H1 (cell line): Measurements from ENCODE around the gene PEPD. TPM values are rescaled to one million over a fixed set of nuclear protein-coding genes. Genes with fewer than 3 reads are reported as not detected.

Experiments used
- CTCF ChIA-PET: fragments of 300-600 bp; sonication (Branson Sonifier 250); formaldehyde crosslinking; loops from one replicate; lab custom pipeline; 2021; ENCODE audit not compliant: partially characterized antibody; lab: Charles Lee
- POLR2A ChIA-PET: fragments of 300-600 bp; sonication (Branson Sonifier 250); formaldehyde crosslinking; loops from one replicate; lab custom pipeline; 2021; ENCODE audit warnings: inconsistent platforms; ENCODE audit not compliant: partially characterized antibody; lab: Charles Lee
- DNase-seq, 2 experiments: peaks; one replicate each; pipeline versions ENCODE4 v3.0.0 to v3.0.0-alpha.2; 2010 to 2022; ENCODE audit warnings: low spot score in 2 of 2, low read depth in 1 of 2, mixed read lengths in 1 of 2
- FAIRE-seq: peaks from 2 replicates; lab custom pipeline; 2011; peaks lifted over from hg19 to GRCh38; lab: Jason Lieb, UNC
- H2AFZ ChIP-seq: 2 replicates; pipeline ENCODE4 v1.8.1; 2012; ENCODE audit warnings: low read length, inconsistent platforms
- H2AK5ac ChIP-seq: 2 replicates; pipeline ENCODE4 v1.6.1; 2013; ENCODE audit warnings: low read depth, low read length
- H2BK120ac ChIP-seq: replicated peaks from 2 replicates; pipeline ENCODE3; 2013; ENCODE audit warnings: low read depth, low read length, inconsistent platforms
- H2BK12ac ChIP-seq: 2 replicates; pipeline ENCODE4 v1.6.1; 2013; ENCODE audit warnings: low read depth, low read length
- H2BK15ac ChIP-seq: 2 replicates; pipeline ENCODE4 v1.6.1; 2013; ENCODE audit warnings: low read length
- H2BK20ac ChIP-seq: 2 replicates; pipeline ENCODE4 v1.6.1; 2013; ENCODE audit warnings: low read length
- H2BK5ac ChIP-seq: 2 replicates; pipeline ENCODE4 v1.6.1; 2013; ENCODE audit warnings: low read depth, low read length
- H3K14ac ChIP-seq: 2 replicates; pipeline ENCODE4 v1.6.1; 2013; ENCODE audit warnings: inconsistent platforms; ENCODE audit not compliant: insufficient read length
- H3K18ac ChIP-seq: 2 replicates; pipeline ENCODE4 v1.6.1; 2013; ENCODE audit warnings: low read length; ENCODE audit errors: extremely low read depth
- H3K23ac ChIP-seq: 2 replicates; pipeline ENCODE4 v1.6.1; 2013; ENCODE audit warnings: inconsistent platforms; ENCODE audit not compliant: insufficient read length
- H3K23me2 ChIP-seq: 2 replicates; pipeline ENCODE4 v1.6.1; 2013; ENCODE audit warnings: low read depth, low read length
- H3K27ac ChIP-seq: 2 replicates; pipeline ENCODE4 v1.6.1; 2011; ENCODE audit warnings: low read depth, low read length, inconsistent platforms
- H3K27me3 ChIP-seq, 4 experiments: replicated peaks in 1 of 4; 1 replicate in 1 of 4; 2 replicates in 3 of 4; pipeline versions ENCODE4 v1.6.1 to v1.8.1; 2011 to 2013; ENCODE audit warnings: low read length in 3 of 4, mild to moderate bottlenecking in 3 of 4, inconsistent platforms in 2 of 4, mixed read lengths in 2 of 4, moderate library complexity in 1 of 4; ENCODE audit not compliant: control insufficient read depth in 3 of 4, insufficient read depth in 3 of 4; ENCODE audit errors: extremely low read depth in 1 of 4
- H3K36me3 ChIP-seq, 4 experiments: 2 replicates each; pipeline versions ENCODE4 v1.6.1 to v1.8.1; 2011 to 2013; ENCODE audit warnings: mild to moderate bottlenecking in 4 of 4, low read length in 3 of 4, moderate library complexity in 2 of 4, control low read depth in 1 of 4, inconsistent platforms in 1 of 4; ENCODE audit not compliant: insufficient read depth in 4 of 4, control insufficient read depth in 2 of 4
- H3K4ac ChIP-seq: replicated peaks from 2 replicates; pipeline ENCODE3; 2013; ENCODE audit warnings: low read length, low read depth, mixed read lengths, inconsistent platforms; ENCODE audit not compliant: insufficient read length
- H3K4me1 ChIP-seq, 4 experiments: replicated peaks in 1 of 4; 1 replicate in 1 of 4; 2 replicates in 3 of 4; pipeline versions ENCODE4 v1.6.1 to v1.8.1; 2011 to 2013; ENCODE audit warnings: low read length in 3 of 4, inconsistent platforms in 2 of 4, mixed read lengths in 1 of 4; ENCODE audit not compliant: insufficient read depth in 4 of 4, control insufficient read depth in 3 of 4
- H3K4me2 ChIP-seq, 2 experiments: 2 replicates each; pipeline versions ENCODE4 v1.6.1 to v1.8.1; 2011 to 2013; ENCODE audit warnings: low read depth in 2 of 2, low read length in 2 of 2, control low read depth in 1 of 2, inconsistent platforms in 1 of 2, mild to moderate bottlenecking in 1 of 2; ENCODE audit not compliant: insufficient read depth in 1 of 2
- H3K4me3 ChIP-seq, 4 experiments: fragments of 200-600, 300-600 bp in 1 of 4; sonication (generic), shearing (Covaris generic), sonication (Bioruptor Twin) in 1 of 4; 2 replicates each; pipeline versions ENCODE4 v1.5.1 to v1.8.1; 2011 to 2016; ENCODE audit warnings: low read length in 4 of 4, low read depth in 3 of 4, control low read depth in 2 of 4, inconsistent platforms in 2 of 4, mild to moderate bottlenecking in 2 of 4, mixed read lengths in 1 of 4, moderate library complexity in 1 of 4; ENCODE audit not compliant: insufficient read depth in 2 of 4; ENCODE audit errors: extremely low read depth in 1 of 4
- H3K56ac ChIP-seq: replicated peaks from 2 replicates; pipeline ENCODE3; 2013; ENCODE audit warnings: low read depth, mild to moderate bottlenecking, mixed read lengths, low read length, inconsistent platforms; ENCODE audit not compliant: insufficient read length
- H3K79me1 ChIP-seq: 2 replicates; pipeline ENCODE4 v1.6.1; 2013; ENCODE audit warnings: low read depth, low read length, control low read depth
- H3K79me2 ChIP-seq, 2 experiments: 2 replicates each; pipeline versions ENCODE4 v1.6.1 to v1.8.1; 2012 to 2013; ENCODE audit warnings: low read length in 2 of 2, mild to moderate bottlenecking in 2 of 2, inconsistent platforms in 1 of 2; ENCODE audit not compliant: insufficient read depth in 2 of 2, control insufficient read depth in 1 of 2
- H3K9ac ChIP-seq, 4 experiments: replicated peaks in 1 of 4; 1 replicate in 1 of 4; 2 replicates in 3 of 4; pipeline versions ENCODE4 v1.6.1 to v1.8.1; 2011 to 2013; ENCODE audit warnings: low read depth in 3 of 4, low read length in 3 of 4, control low read depth in 2 of 4, mild to moderate bottlenecking in 2 of 4, moderate library complexity in 2 of 4, inconsistent platforms in 1 of 4; ENCODE audit errors: extremely low read depth in 1 of 4
- H3K9me3 ChIP-seq, 2 experiments: 2 replicates each; pipeline versions ENCODE4 v1.6.1 to v1.8.1; 2012 to 2013; ENCODE audit warnings: mild to moderate bottlenecking in 2 of 2, moderate library complexity in 2 of 2, control low read depth in 1 of 2, inconsistent platforms in 1 of 2, low read depth in 1 of 2, low read length in 1 of 2, mixed read lengths in 1 of 2; ENCODE audit not compliant: insufficient read depth in 2 of 2
- H4K20me1 ChIP-seq, 2 experiments: replicated peaks in 1 of 2; 2 replicates each; pipeline versions ENCODE3 to v1.8.1; 2011 to 2013; ENCODE audit warnings: inconsistent platforms in 2 of 2, low read length in 2 of 2, mild to moderate bottlenecking in 1 of 2; ENCODE audit not compliant: insufficient read depth in 2 of 2, control insufficient read depth in 1 of 2
- H4K5ac ChIP-seq: 2 replicates; pipeline ENCODE4 v1.6.1; 2013; ENCODE audit warnings: low read length, low read depth, mixed read lengths, inconsistent platforms; ENCODE audit not compliant: insufficient read length
- H4K8ac ChIP-seq: 2 replicates; pipeline ENCODE4 v1.8.0; 2013; ENCODE audit warnings: mild to moderate bottlenecking, moderate library complexity, low read length, inconsistent platforms; ENCODE audit not compliant: insufficient read depth; ENCODE audit errors: extremely low read depth
- H4K91ac ChIP-seq: replicated peaks from 2 replicates; pipeline ENCODE3; 2013; ENCODE audit warnings: low read length, mixed read lengths, inconsistent platforms; ENCODE audit not compliant: insufficient read length
- BRCA1 ChIP-seq: IDR thresholded peaks from 2 replicates; pipeline ENCODE4 v1.6.1; 2012; ENCODE audit warnings: low read depth, low read length, improper control_type of control experiment
- CREB1 ChIP-seq: IDR thresholded peaks from 2 replicates; pipeline ENCODE4 v1.6.1; 2012; ENCODE audit warnings: inconsistent platforms
- HDAC2 ChIP-seq, 2 experiments: fragments of 300-600 bp in 1 of 2; sonication (generic) in 1 of 2; IDR thresholded peaks; 2 replicates each; pipeline ENCODE4 v1.6.1; 2011 to 2012; ENCODE audit warnings: low read depth in 2 of 2, low read length in 2 of 2, mild to moderate bottlenecking in 2 of 2, moderate library complexity in 2 of 2, borderline replicate concordance in 1 of 2, inconsistent platforms in 1 of 2
- JUN ChIP-seq: IDR thresholded peaks from 2 replicates; pipeline ENCODE4 v1.6.1; 2011; ENCODE audit warnings: low read depth, mild to moderate bottlenecking, improper control_type of control experiment, low read length
- KDM5A ChIP-seq: fragments of 200-600 bp; IDR thresholded peaks from 2 replicates; pipeline ENCODE4 v1.7.1; 2012; ENCODE audit warnings: mild to moderate bottlenecking, low read length, inconsistent platforms, mixed read lengths
- MAFK ChIP-seq: IDR thresholded peaks from 2 replicates; pipeline ENCODE4 v1.6.1; 2012; ENCODE audit warnings: low read depth, mild to moderate bottlenecking, improper control_type of control experiment, low read length
- RBBP5 ChIP-seq: IDR thresholded peaks from 2 replicates; pipeline ENCODE4 v1.7.1; 2012; ENCODE audit warnings: low read depth, mild to moderate bottlenecking, inconsistent platforms, low read length, moderate library complexity, borderline replicate concordance
- SIN3A ChIP-seq, 2 experiments: IDR thresholded peaks in 1 of 2; conservative IDR thresholded peaks in 1 of 2; 2 replicates each; pipeline ENCODE4 v1.6.1; 2011 to 2012; ENCODE audit warnings: low read length in 2 of 2, improper control_type of control experiment in 1 of 2, low read depth in 1 of 2, mild to moderate bottlenecking in 1 of 2
- SP2 ChIP-seq: IDR thresholded peaks from 2 replicates; pipeline ENCODE4 v1.6.1; 2012; ENCODE audit warnings: mild to moderate bottlenecking, low read length, inconsistent platforms
- SP4 ChIP-seq: IDR thresholded peaks from 2 replicates; pipeline ENCODE4 v1.6.1; 2012; ENCODE audit warnings: low read length, inconsistent platforms
- TAF1 ChIP-seq: IDR thresholded peaks from 2 replicates; pipeline ENCODE4 v1.6.1; 2011; ENCODE audit warnings: mild to moderate bottlenecking, low read depth, low read length
- TEAD4 ChIP-seq: IDR thresholded peaks from 2 replicates; pipeline ENCODE4 v1.6.1; 2012; ENCODE audit warnings: low read depth, low read length, inconsistent platforms, mixed read lengths
- WGBS, 2 experiments: shearing (Covaris generic) in 1 of 2; methylation state at CpG; one replicate each; pipeline versions ENCODE4 v1.1.6 to v1.1.7; 2013 to 2015; ENCODE audit warnings: low lambda C conversion rate in 2 of 2, mixed read lengths in 2 of 2, inconsistent platforms in 1 of 2, low coverage in 1 of 2, missing lambda C conversion rate in 1 of 2; ENCODE audit not compliant: insufficient replicate concordance in 2 of 2, insufficient coverage in 1 of 2, insufficient read length in 1 of 2; ENCODE audit errors: extremely low coverage in 1 of 2, missing lambda C conversion rate in 1 of 2; 5-methylcytosine and 5-hydroxymethylcytosine counted together
- polyA plus RNA-seq, 7 experiments: library from polyadenylated mRNA; depleted of rRNA in 3 of 7; stranded (reverse) in 5 of 7; unstranded in 2 of 7; fragments of >200 nt in 5 of 7; fragments of 200-250 nt in 2 of 7; gene quantifications; 1 replicate in 5 of 7; 2 replicates in 1 of 7; 4 replicates in 1 of 7; pipeline versions ENCODE4 v1.2.1 to v1.2.3, GENCODE V29; 2011 to 2013; ENCODE audit warnings: missing spikeins in 2 of 7, mixed read lengths in 2 of 7
- total RNA-seq: library from RNA; stranded (reverse); fragmentation: NEBNext Ultra II Directional; extraction: Animal tissue kit (Norgen Biotek cat#: 25700); gene quantifications from 2 replicates; pipeline ENCODE4 v1.2.1, GENCODE V29; 2021

Gene PEPD
- total and polyA plus RNA-seq, 2 of the 8 experiments (the other 6 are each of a cell fraction or from before 2014, with no cell fraction given): 84.1 to 178 TPM

- Histone ChIP-seq H4K20me1 (peaks cover 6 to 23% of the 10 kb centered on the region in 2 experiments), H3K4me2 (no peak overlapping the region), H4K91ac (no peak overlapping the region), H3K14ac (no peak overlapping the region), H2BK20ac (no peak overlapping the region), H2BK120ac (no peak overlapping the region), H2BK5ac (no peak overlapping the region), H3K9me3 (no peaks in the 10 kb centered on the region), H3K4me1 (peaks cover 0 to 12% (median 4%) of the 10 kb centered on the region in 4 experiments; a peak in 4 of 7 replicates), H2BK12ac (no peak overlapping the region), H2AK5ac (no peak overlapping the region), H3K23me2 (no peaks in the 10 kb centered on the region), H2BK15ac (no peak overlapping the region), H3K79me1 (0 out of 2 replicates have a peak, but pooled peaks cover 3% of the 10 kb centered on the region), H4K5ac (no peak overlapping the region), H3K79me2 (no peaks in the 10 kb centered on the region), H3K18ac (no peak overlapping the region), H3K4ac (no peak overlapping the region), H3K9ac (no peak overlapping the region), H3K27me3 (no peaks in the 10 kb centered on the region; a peak in 1 of 7 replicates), H3K23ac (no peak overlapping the region), H3K36me3 (no peaks in the 10 kb centered on the region), H3K56ac (no peak overlapping the region), H2AFZ (no peak overlapping the region), H4K8ac (no peak overlapping the region), H3K27ac (no peak overlapping the region), H3K4me3 (no peak overlapping the region)
- DNase-seq (no peak), FAIRE-seq (no peak)
- 88% methylated on average over 30 of the region's 32 CpGs; no CpG with 5 or more reads in 1 of the 2 experiments for WGBS, 2 experiments
- ChIA-PET POLR2A (no interaction called here), CTCF (interaction anchor here (0.6 to 24.5 kb wide), 23 partner anchors 9 to 355 kb away, joined by 3 to 426 read pairs (median 5); no protein-coding TSS in a partner anchor)
- TF ChIP-seq KDM5A (no peak), SP2 (no peak), CREB1 (no peak), SIN3A (conservative IDR thresholded peaks at IDR 0.05 in 1 of 2, IDR thresholded peaks at IDR 0.05 in 1 of 2; ENCODE audit: low read depth in 1 of 2, low read length in 2 of 2) (no peak), SP4 (no peak), HDAC2 (IDR thresholded peaks at IDR 0.05; ENCODE audit: borderline replicate concordance in 1 of 2, low read depth in 2 of 2, low read length in 2 of 2) (no peak), TEAD4 (no peak), RBBP5 (no peak), JUN (no peak), TAF1 (no peak), BRCA1 (no peak), MAFK (no peak)
These were observed 106.7 kb downstream of the PEPD start for GRCh38 chr19:33414667-33415605.
